Lower leg skin (tissue), 4 donors: ENCODE results near the gene FBXO15. TPM values are rescaled to one million over a fixed set of nuclear protein-coding genes. Genes with fewer than 3 reads are reported as not detected.

Experiments
- DNase-seq, 2 donors: peaks; one replicate each; pipeline ENCODE4 v3.0.0-alpha.2; 2019; ENCODE audit warnings: low spot score in 2 of 2
- H3K4me3 ChIP-seq: fragments of 200-600 bp; sonication (generic); 2 replicates; pipeline ENCODE4 v1.5.1; 2017; ENCODE audit warnings: mild to moderate bottlenecking, low read depth; ENCODE audit not compliant: poor library complexity, severe bottlenecking
- CTCF ChIP-seq, 3 donors: fragments of 450-650 bp; IDR thresholded peaks; one replicate each; pipeline ENCODE4 v1.5.1; 2016; ENCODE audit warnings: antibody characterized with exemption in 3 of 3, mild to moderate bottlenecking in 3 of 3, moderate library complexity in 2 of 3
- POLR2A ChIP-seq, 2 donors: fragments of 450-650 bp; IDR thresholded peaks; one replicate each; pipeline ENCODE4 v1.6.1; 2016 to 2017; ENCODE audit warnings: antibody characterized with exemption in 2 of 2, mild to moderate bottlenecking in 1 of 2, moderate library complexity in 1 of 2
- WGBS, 2 donors: methylation state at CpG; one replicate each; pipeline ENCODE4 v1.1.5; 2018; 5-methylcytosine and 5-hydroxymethylcytosine counted together
- intact Hi-C: fragments of 100-400 bp; cut with DNase I; formaldehyde crosslinking; loops from one replicate; pipeline ENCODE4 v1.15.0; 2023; ENCODE audit warnings: low total_unique reads
- total RNA-seq, 4 donors: library from RNA; depleted of rRNA; stranded (reverse); fragments of >200 nt; gene quantifications; one replicate each; pipeline ENCODE4 v1.1.0, GENCODE V29; 2016

Gene FBXO15
- total RNA-seq, 4 donors from 2014 or later, result not detected

GRCh38 chr18:74137920-74138538 is 9.6 kb downstream of the FBXO15 start:
- 84 to 87% methylated on average over 12 of the region's 12 CpGs for whole genome bisulfite sequencing, 2 donors
- DNase-seq, result no peak
- intact Hi-C loops, result no loop called here
- TF ChIP-seq POLR2A (IDR thresholded peaks at IDR 0.05), result no peak
- no peak for TF ChIP-seq CTCF (IDR thresholded peaks at IDR 0.05)
- no peak overlapping the region for H3K4me3 ChIP-seq

- H3K4me3 ChIP-seq, result no peak overlapping the region
- intact Hi-C loops, result no loop called here
- no peak for DNase-seq
- WGBS, 2 donors, result 82 to 87% methylated on average over 3 of the region's 3 CpGs
- TF ChIP-seq POLR2A (IDR thresholded peaks at IDR 0.05) (no peak), CTCF (IDR thresholded peaks at IDR 0.05) (no peak)
Observed at GRCh38 chr18:74132201-74132600, 15.4 kb downstream of the FBXO15 start.

DNA sequence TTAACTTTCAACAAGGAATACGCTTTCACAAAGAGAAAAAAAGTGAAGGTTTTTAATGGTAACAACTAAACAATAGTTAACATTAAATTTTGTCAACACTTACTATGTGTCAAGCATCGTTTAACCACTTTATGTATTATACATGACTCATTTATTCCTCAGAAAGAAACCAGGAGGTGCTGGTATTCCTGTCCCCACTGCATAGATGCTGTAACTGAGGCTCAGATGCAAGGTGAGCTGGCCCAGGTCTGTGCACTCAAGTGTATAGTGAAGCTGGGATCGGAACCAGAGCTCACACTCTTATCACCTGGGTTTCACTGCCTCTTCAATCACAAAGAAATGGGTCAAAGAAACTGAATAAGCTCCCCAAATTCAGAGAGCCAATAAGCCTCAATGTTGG is 16.5 kb downstream of the FBXO15 start:
- intact Hi-C loops, result no loop called here
- H3K4me3 ChIP-seq, result no peak overlapping the region
- WGBS, 2 donors, result 87 to 88% methylated on average over 3 of the region's 3 CpGs
- TF ChIP-seq CTCF (IDR thresholded peaks at IDR 0.05), result no peak
- TF ChIP-seq POLR2A (IDR thresholded peaks at IDR 0.05), result no peak
- DNase-seq, result no peak

GRCh38 chr18:74128159-74128558 is 19.5 kb downstream of the FBXO15 start:
- TF ChIP-seq POLR2A (IDR thresholded peaks at IDR 0.05) (no peak), CTCF (IDR thresholded peaks at IDR 0.05) (no peak)
- H3K4me3 ChIP-seq, result no peak overlapping the region
- intact Hi-C loops, result no loop called here
- no peak for DNase-seq
- WGBS, 2 donors, result 80 to 82% methylated on average over 3 of the region's 3 CpGs

DNA sequence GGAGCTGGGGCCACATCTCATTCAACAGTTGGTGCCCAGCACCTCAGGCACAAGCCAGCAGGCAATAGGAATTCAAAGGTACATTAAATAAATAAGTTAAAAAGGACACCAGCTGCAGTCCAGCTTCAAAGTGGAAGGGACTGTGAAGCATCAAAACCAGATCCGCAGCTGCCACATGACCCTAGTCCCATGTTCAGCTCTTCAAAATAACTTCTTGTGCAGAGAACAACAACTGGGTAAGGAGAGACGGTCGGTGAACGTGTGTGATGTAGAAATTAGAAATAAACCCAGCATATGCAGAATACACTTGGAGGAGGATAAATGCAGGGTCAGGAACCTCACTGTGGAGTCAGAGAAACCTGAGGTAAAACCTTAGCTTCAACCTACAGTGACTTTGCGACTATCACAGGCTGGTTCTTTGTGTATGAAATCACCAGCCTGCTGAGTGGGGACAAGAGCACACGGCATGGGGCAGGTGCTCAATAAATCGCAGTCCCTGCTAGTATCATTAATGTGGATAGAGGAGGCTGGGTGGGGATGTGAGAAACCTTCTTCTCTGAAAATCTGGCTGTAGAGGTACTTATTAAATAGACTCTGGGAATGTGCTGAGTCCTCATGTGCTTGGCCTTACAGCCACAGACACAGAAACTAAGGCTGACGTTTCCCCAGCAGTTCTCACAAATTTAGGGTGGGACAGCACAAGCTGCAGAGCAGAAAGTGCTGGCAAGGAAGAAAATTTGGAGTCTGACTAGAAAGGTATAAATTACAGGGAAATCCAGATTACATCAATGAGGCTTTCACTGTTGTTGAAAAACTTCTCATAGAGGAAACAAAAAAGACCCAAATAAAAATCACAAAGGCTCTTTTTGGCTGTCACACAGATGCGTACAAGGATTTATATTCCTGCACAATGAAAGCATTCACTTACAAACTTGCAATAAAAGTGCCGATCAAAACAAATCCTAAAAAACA is 20.7 kb downstream of the FBXO15 start:
- intact Hi-C loops, result no loop called here
- DNase-seq, result no peak
- TF ChIP-seq POLR2A (IDR thresholded peaks at IDR 0.05), result no peak
- TF ChIP-seq CTCF (IDR thresholded peaks at IDR 0.05), result no peak
- WGBS, 2 donors, result 52 to 58% methylated on average over 10 of the region's 10 CpGs
- no peak overlapping the region for H3K4me3 ChIP-seq
